ENCODE results near the gene CSNK2A1.

The CSNK2A1 gene

GRCh38 chr20:427849-428657, 115.5 kb downstream of the CSNK2A1 start:
- no peak for DNase-seq

GRCh38 chr20:427401-427800, 116.2 kb downstream of the CSNK2A1 start:
- DNase-seq = no peak

- DNase-seq = no peak
Observed at GRCh38 chr20:426566-426965, 117.0 kb downstream of the CSNK2A1 start.
